Measurements from ENCODE around the gene STRN3.
"Not testable (repeated sequence)": the region's sequence is repeated elsewhere in the genome, so short reads cannot be mapped to it uniquely, and the experiment has no call there.

Gene STRN3, protein sequence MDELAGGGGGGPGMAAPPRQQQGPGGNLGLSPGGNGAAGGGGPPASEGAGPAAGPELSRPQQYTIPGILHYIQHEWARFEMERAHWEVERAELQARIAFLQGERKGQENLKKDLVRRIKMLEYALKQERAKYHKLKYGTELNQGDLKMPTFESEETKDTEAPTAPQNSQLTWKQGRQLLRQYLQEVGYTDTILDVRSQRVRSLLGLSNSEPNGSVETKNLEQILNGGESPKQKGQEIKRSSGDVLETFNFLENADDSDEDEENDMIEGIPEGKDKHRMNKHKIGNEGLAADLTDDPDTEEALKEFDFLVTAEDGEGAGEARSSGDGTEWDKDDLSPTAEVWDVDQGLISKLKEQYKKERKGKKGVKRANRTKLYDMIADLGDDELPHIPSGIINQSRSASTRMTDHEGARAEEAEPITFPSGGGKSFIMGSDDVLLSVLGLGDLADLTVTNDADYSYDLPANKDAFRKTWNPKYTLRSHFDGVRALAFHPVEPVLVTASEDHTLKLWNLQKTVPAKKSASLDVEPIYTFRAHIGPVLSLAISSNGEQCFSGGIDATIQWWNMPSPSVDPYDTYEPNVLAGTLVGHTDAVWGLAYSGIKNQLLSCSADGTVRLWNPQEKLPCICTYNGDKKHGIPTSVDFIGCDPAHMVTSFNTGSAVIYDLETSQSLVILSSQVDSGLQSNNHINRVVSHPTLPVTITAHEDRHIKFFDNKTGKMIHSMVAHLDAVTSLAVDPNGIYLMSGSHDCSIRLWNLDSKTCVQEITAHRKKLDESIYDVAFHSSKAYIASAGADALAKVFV

GRCh38 chr14:31026077-31026449, at the start of gene STRN3:
Gene STRN3 (minus strand): TSS chr14:31026379. CDS start chr14:31026185, 194 bp downstream.
- no peak for DNase-seq

- no peak for DNase-seq
These were observed 49.0 kb upstream of the STRN3 start for GRCh38 chr14:31075144-31075543.

DNA sequence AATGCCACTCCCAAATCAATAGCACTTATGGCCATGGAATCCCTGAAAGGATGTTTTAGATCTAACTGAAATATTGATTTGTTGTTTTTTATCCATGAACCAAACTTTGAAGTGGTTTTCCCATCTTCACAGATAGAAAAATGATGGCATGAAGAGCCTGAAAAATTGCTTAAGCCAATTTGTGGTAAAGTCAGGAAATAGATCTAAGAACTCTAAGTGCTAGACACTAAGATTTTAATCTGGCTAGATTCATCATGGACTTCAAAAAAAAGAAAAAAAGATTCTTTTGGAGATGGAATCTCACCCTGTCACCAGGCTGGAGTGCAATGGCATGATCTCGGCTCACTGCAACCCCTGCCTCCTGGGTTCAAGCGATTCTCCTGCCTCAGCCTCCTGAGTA, 45.0 kb upstream of the STRN3 start:
- DNase-seq = no peak

DNA sequence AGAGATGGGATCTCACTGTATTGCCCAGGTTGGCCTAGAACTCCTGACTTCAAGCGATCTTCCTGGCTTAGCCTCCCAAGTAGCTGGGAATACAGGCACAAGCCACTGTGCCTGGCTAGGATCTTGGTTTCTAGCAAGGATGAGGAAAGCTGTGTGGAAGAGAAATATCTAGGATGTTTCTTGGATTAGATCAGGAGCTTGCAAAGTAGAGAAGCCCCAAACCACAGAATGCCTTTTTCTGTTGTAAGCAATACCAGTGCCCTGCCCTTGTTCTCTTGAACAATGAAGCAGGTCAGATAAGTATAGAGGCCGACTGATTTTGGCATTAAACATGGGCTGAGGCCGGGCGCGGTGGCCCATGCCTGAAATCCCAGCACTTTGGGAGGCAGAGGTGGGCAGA, 44.3 kb upstream of the STRN3 start:
- no peak for DNase-seq

DNA sequence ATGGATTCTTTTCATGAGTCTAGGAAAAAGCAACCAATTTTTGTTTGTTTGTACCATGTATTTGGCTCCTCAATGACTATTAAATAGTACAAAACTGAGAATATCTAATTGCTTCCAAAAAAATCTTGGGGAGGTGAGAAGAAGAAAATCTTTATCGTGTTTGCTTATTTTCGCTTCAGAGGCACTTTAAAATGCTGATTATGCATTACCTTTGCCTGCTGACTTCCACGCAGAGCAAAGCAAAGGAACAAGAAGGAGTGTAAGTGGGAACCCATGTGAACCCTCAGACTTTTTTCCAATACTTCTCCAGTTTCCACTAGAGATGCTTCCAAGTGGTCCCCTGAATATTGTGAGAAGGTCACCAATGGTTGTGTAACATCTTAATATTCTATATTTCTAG, 43.2 kb upstream of the STRN3 start:
- DNase-seq = no peak

GRCh38 chr14:31068235-31068634, 42.1 kb upstream of the STRN3 start:
- no peak for DNase-seq

- not testable (repeated sequence) for DNase-seq
These were observed 36.7 kb upstream of the STRN3 start for GRCh38 chr14:31062908-31063307.

DNA sequence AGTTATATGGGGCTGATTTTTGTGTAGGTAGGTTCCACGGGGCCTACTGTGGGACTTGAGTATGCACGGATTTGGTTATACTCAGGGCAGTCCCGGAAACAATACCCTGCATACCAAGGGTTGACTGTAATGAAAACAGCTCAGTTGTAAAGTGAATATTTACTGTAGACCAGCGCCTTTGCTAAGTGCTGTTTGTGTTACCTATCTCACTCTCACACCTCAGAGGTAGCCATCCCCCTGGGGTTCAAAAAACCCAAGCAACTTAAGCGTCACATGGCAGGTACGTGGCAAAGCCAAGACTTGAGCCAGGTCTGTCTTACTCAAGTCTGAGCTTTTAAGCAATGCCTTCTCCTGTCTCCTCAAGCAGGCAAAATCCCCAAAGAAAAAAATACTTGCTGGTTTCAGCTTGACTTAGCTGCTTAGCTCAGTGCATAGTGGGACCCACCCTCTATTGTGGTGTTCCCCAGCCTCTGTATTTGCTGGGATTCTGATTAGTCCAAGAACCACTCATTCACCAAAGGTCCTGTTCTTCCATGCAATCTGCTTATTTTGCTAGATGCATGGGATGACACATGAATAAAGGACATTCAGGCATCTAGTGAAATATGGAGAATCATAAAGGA, 34.2 kb upstream of the STRN3 start:
- no peak for DNase-seq

GRCh38 chr14:31059152-31059924, 33.2 kb upstream of the STRN3 start:
- DNase-seq = no peak

DNA sequence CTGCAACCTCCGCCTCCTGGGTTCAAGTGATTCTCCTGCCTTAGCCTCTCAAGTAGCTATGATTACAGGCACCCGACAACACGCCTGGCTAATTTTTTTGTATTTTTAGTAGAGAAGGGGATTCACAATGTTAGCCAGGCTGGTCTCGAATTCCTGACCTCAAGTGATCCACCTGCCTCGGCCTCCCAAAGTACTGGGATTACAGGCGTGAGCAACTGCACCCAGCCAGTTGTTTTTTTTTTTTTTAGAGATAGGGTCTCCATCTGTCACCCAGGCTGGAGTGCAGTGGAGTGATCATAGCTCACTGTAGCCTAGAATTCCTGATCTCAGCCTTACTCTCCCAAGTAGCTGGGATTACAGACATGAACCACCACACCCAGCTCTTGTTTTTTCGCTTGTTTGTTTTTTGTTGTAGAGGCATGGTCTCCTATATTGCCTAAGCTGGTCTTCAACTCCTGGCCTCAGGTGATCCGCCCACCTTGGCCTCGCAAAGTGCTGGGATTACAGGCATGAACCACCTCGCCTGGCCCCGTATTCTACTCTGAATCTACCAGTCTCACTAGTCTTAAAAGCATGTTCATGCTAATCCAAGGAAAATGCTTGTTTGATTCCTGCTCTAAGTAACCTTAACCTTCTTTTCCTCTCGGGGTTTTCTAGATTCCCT, 31.7 kb upstream of the STRN3 start:
- DNase-seq = no peak

DNA sequence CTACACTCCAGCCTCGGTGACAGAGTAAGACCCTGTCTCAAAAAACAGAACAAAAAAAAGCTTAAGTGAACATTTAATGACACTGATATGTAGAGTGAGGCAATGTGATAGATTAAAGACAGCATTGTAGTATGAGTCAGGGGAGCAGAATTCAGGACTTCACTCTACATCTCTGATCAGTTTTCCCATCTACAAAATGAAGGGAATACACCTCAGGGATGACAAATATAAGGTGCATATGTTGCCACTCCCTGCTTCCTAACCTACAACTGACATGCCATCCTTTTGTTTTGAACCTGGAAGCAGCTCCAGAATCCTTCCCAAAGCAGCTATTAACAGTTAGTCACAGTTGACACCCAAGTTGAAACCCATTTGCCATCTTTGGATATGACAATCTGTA, 30.9 kb upstream of the STRN3 start:
- DNase-seq = no peak

- DNase-seq = not testable (repeated sequence)
These were observed 26.9 kb upstream of the STRN3 start for GRCh38 chr14:31052905-31053586.

GRCh38 chr14:31051511-31051910, 25.3 kb upstream of the STRN3 start:
- DNase-seq = no peak

DNA sequence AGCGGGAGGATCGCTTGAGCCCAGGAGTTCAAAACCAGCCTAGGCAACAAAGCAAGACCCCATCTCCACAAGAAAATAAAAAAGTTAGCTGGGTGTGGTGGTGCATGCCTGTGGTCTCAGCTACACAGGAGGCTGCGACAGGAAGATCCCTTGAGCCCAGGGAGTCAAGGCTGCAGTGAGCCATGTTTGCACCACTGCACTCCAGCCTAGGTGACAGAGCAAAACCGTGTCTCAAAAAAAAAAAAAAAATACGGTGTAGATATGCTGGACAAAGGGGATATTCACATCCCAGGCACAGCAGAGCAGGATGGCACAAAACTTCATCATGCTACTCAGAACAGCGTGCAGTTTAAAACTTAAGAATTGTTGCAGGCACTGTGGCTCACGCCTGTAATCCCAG, 24.8 kb upstream of the STRN3 start:
- DNase-seq = no peak

DNA sequence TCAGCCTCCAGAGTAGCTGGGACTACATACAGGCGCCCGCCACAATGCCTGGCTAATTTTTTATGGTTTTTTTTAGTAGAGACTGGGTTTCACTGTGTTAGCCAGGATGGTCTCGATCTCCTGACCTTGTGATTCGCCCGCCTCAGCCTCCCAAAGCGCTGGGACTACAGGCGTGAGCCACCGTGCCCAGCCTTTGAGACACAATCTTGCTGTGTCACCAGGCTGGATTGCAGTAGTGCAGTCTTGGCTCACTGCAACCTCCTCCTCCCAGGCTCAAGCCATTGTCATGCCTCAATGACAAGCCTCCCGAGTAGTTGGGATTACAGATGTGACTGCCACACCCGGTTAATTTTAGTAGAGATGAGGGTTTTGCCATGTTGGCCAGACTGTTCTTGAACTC, 21.3 kb upstream of the STRN3 start:
- DNase-seq = no peak

GRCh38 chr14:31045501-31046080, 19.4 kb upstream of the STRN3 start:
- no peak for DNase-seq

DNA sequence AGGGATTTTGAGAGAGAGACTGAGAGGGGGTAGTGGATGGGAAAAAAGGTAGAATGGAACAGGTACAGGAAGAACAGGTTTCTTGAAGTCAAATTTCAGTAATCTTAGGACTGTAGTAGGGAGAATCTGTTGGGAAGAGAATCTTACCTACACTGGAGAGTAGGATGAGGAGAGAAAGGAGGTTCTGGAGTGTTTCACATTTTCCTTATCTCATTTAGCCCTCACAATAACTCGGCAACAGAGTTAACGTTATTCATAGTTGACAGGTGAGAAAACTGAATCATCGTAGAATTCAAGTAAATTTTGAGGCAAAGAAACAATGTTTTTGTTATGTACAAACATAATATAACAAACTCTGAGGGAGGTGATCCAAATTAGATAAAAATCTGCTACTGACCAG, 17.2 kb upstream of the STRN3 start:
- DNase-seq = no peak

- not testable (repeated sequence) for DNase-seq
These were observed 16.7 kb upstream of the STRN3 start for GRCh38 chr14:31042893-31043292.

DNA sequence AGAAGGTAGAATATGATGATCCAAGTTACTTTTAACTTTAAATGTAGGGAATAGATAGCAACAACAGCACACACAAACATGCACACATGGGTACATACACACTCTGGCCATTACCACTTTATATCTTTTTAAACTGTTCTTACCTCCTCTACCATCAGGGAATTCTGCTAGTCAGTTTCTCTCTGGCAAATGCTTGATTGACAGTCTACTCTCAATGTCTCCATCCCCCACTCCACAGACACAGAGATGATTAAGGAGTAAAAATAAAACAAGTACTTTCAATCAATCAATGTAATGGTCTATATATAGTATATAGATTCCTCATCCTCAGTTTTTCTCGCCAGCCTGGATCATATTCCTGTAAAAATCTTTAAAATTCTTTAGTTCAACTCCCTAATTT, 16.1 kb upstream of the STRN3 start:
- no peak for DNase-seq

DNA sequence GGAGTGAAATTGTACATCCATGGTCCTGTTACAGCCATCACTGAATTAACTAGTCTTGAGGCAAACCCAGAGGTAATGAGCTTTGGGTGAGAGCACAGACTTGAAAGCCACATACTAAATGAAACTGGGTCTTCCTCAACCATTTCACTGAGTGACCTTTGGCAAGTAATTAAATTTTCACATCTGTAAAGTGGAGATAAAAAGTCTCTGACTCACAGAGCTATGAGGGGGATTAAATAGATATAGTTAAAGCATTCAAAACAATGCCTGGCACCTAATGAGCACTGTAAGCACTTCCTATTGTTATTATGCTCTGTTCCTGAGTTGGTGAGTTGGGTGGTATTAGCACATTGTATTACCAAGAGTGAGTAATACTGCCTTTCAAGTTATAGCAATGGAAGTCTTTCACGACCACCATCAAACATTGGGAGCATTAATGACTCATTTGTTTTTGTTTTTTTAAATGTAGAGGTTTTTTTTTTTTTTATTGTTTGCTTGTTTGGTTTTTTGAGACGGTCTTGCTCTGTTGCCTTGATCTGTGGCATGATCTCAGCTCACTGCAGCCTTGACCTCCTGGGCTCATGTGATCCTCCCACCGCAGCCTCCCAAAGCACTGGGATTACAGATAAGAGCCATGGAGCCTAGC, 12.5 kb upstream of the STRN3 start:
- no peak for DNase-seq

DNA sequence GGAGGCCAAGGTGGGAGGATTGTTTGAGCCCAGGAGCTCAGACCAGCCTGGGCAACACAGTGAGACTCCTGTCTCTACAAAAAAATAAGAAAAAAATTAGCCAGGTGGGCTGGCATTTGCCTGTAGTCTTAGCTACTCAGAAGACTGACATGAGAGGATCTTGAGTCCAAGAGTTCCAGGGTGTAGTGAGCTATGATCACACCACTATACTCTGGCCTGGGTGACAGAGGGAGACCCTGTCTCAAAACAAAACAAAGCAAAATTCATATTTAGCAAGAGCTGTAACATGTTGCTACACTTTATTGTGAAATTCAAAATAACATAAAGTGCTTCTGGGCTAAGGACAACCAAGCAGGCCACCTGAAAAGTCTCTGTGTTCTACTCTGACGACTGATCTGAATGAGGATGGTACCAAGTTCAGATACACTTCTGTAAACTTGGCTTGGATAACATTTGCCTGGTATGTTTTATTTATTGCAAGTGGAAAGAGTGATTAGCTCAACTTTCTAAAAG, 11.6 kb upstream of the STRN3 start:
- DNase-seq = no peak
